HG03432 (cell line): ENCODE data around the gene COL4A5.
A peak's percentile ranks its signal among the peaks of the same experiment; 100 is the strongest.
"Not testable (repeated sequence)": the region's sequence is repeated elsewhere in the genome, so short reads cannot be mapped to it uniquely, and the experiment has no call there.

Experiments used
- ATAC-seq: cut with Tn5 transposase; IDR thresholded peaks from one replicate; pipeline ENCODE4 v1.9.1; 2021; ENCODE audit warnings: mild to moderate bottlenecking, moderate library complexity; ENCODE audit not compliant: unreplicated experiment

COL4A5 gene

DNA sequence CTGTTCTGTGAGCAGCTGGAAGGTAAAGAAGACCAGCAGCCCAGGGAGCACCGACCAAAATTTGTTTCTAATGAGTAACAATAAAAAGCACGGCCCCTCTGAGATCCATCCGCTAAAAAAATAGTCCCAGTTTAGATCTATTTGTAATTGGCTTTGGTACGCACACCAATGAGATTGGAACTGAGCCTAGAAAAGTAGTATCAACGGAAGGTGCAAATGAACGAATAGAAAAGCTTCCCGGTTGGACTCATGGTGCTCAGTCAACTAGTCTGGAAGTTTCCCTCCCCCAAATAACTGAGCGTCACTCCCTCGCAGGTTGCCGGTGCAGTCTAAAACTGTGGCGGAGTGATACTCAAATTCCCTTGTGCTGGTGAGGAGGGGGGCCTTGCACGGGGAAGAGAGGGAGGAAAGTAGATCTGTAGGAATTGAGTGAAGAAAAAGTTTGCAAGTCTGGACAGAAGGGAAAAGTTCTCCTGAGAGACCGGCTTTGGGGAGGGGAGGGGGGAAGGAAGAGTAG, at the start of gene COL4A5:
Gene COL4A5, plus strand, starts transcription at position 413 of the 517 bp plus-strand sequence. CDS start 288 bp downstream, outside the sequence.
- no peak for ATAC-seq

GRCh38 chrX:108390976-108391717, 48.5 kb upstream of the COL4A5 start:
- not testable (repeated sequence) for ATAC-seq

DNA sequence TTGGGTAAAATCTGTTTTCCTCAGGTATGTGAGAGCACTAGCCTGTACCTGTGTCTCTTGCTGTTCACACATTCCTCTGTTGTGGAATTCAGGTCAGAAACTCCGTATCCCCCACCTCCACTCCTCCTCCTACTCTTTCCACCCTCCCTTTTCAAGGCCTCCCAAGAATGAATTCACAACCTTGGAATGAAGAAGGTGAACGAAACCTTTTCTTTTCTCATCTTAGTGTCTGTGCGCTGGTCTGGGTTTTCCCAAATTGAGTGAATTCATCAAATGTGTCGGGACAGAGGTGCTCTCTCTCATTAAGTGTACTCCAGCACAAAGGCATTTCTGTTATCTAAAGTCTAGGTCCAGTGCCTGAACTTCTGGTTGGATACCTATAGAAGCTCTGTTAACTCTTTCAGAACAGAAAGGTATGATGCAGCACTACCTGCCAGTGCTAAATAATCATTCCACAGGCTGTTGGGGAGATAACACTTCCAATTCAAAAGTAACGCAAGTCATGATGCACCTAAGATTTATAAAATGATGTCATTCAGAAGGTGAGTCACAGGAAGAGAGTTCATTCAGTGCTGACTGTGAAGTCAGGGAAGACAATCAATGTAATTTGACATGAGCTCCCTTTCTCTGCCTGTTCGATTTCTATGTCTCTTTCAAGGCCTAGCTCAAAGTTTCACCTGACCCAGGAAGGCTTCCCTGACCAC, 43.3 kb upstream of the COL4A5 start:
- ATAC-seq = no peak

GRCh38 chrX:108396986-108397385, 42.7 kb upstream of the COL4A5 start:
- no peak for ATAC-seq

- peak; percentile 67 for ATAC-seq
Measured at GRCh38 chrX:108397627-108398391, 41.8 kb upstream of the COL4A5 start.

DNA sequence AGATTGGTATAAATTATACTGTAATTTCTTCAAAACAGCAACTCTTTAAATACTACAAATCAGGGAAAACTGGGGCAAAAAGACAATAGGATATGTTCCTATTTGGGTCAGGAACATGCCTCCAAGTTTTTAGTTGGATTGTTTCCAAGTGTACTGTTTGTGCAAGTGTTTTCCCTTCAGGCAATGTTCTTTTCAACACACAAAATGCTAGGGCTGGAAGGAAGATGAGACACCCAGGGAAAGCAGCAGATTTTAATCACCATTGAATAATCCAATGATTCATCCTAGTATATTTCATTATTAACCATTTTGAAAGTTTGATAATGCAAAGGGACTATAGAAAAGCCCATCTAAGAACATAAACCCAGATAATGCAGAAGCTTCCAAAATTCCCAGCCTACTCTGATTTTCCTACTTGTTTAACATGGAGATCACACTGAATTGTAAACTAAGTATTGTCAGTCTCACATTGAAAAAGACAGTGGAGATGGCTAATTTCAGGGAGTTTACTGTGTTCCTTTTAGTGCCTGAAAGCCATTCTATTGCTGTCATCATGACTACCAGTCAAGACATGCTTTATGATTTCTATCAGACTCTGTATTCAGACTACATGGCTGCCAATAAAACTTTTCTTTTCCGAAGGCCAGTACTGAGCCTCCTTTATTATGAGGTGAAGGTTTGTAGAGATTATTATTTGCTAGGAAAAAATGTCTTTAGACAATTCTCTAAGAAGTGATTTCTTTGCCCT, 40.0 kb upstream of the COL4A5 start:
- ATAC-seq = no peak

- ATAC-seq = no peak
Measured at GRCh38 chrX:108412783-108413182, 26.9 kb upstream of the COL4A5 start.

DNA sequence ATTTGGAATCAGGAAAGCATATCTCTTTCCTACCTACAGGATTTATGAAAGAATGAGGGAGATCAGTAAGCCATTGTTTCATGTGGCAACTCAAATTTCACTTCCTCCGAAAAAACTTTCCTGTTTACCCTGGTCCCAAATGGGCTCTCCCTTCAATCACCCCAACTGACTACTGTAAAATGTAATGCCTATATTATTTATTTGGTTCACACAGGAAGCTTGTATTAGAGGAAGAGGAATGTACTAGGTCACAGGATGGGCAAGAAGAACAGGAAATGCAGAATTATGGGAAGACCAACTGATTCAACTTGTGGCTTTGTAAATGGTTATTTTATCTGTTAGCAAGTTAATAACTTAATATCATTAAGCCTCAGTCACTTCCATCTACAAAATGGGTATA, 24.5 kb upstream of the COL4A5 start:
- no peak for ATAC-seq

DNA sequence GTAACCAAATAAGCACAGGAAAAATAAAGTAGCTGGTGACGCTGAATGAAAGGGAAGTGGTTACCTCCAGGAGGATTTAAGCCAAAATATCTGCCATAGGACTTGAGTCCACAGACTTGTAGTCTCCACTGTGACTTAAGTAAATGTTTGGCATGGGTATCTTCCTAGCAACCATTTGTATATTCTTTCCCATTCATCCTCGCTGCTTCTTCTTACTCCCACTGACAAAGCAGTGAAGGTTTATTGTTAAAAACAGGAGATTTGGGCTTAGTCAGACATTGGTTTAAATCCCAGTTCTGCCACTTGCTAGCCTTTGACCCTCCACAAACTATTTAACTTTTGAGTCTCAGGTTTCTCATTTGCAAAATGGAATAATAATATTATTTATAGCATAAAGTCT, 23.7 kb upstream of the COL4A5 start:
- no peak for ATAC-seq

DNA sequence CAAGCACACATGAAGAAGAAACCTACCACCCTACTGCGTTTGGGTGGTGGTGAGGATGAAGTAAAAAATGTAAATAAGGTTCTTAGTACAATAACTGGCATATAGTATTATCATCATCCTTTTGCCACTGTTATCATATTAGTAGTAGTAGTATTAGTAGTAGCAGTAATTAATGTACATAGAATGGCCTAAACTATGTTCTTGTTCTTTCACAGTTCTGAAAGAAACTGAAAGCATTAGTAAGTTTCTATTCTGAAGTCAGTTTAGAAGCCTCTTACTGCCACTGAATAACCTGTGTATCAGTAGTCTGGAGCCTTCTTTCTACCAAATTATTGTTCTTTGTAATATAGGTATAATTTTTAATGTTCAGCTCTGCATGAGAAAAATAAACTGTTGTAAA, 22.4 kb upstream of the COL4A5 start:
- ATAC-seq = no peak

GRCh38 chrX:108419401-108419800, 20.2 kb upstream of the COL4A5 start:
- ATAC-seq = no peak

DNA sequence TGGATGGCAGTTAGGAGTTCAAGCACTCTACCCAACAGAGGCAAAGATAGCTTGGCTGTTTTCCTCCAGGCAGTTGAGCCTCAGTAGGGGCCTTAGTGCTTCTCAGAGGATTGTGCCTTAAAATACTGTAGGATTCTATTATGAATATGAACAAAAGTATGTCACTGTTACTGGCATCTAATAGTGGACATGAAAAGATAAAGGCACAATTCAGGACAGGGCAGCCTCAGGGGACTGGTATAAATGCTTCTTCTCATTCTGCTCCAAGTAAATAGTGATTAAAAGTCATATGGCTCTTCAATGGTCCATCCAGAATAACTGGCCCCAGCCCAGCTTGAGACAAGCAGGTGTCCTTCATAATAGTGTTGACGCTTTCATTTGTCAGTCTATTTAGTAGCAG, 19.2 kb upstream of the COL4A5 start:
- ATAC-seq = no peak

DNA sequence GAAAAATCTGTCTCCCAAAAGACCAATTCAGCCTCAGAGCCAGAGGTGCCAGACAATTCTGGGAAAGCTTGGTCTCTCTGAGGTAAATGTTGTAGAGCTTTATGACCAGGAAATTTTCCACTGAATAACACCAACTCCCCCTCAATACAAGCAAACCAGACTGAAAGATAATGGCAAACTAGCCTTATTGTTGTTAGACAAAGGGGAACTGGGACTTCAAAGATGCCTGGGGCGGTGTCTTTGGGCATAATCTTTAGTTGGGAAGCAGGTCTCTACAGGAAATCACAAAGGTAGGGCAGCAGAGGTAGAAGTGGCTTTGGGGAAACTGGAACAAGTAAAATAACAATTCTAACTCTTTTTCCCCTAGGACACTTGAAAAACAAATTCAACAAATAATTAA, 13.4 kb upstream of the COL4A5 start:
- ATAC-seq = no peak

DNA sequence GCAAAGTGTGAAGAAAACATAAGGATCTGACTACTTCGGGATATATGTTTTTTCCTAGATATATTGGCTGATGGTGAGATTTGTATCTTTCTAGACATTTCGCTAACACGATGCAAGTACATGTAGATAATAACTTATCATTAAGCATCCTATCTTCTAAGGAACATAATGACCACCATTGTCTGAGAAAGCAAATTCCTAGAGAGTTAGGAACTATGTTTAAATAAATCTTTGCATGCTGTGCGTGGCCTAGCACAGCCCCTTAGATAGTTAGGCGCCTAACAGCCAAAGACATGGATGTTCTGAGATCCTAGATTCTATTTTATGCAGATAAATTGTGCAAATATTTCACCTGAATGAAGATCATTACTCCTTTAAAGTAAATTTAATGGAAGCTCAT, 4.4 kb upstream of the COL4A5 start:
- no peak for ATAC-seq

DNA sequence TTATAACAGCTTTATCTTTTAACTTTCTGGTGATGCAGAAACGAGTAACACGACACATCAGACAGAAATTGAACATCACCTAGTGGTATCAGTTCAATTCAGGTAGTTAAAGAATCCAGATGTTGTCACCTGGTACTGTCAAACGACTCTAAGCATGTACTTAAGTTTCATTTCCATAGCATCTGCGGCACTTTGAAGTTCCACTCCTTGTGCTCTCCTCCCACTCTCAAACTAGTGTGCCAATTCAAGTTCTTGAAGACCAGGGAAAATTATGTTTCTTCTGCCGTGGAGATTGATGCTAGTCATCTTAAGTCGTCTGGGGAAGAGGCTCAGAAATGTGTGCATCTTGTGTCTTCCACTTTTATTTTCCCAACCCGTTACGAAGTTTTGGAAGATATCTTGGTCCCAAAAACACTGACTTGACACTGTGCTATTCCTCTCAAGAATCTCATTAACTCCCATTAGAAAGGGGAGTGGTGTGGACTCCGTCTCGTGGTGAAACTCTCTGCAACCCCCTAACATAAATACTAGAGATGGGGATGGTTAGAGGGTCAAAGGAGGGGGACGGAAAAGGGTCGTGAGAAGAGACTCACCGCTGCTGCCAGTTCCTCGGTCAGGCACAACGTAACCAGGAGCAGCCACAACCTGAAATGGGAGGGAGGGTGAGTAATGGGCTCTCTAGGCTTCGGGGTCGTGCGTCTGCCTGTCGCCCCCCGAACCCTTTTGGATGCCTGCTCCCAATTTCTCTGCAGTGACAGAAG, 2.1 kb upstream of the COL4A5 start:
- no peak for ATAC-seq

- no peak for ATAC-seq
Measured at GRCh38 chrX:108438110-108438623, 1.5 kb upstream of the COL4A5 start, which contains the start of gene COL4A6. Gene COL4A6 (minus strand): TSS chrX:108438422. CDS start chrX:108438196, 226 bp downstream.

GRCh38 chrX:108439961-108440696, 491 bp downstream of the COL4A5 start:
- no peak for ATAC-seq

DNA sequence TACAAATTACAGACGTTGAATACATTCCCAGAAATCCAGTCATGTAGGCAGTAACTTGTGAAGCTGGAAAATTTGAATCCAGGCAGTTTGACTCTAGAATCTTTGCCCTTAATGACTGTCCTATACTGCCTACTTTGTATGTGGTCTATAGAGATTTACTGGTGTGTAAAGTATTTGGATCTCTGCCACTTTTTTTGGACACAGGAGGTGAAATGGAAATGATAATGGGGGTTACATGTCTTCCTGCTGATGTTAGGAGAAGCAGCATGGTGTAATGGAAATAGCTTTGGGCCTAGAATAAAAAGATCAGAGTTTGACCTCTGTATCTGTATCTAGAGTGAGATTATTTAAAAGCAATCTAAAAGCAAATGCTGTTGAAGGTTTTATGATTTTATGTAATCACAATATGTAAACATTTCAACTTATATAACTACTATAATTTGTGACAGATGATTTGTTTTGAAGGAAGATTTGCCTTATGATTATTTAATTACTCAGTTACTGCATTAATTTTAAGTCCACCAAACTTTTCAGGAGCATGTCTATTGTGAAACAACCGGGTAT, 3.3 kb downstream of the COL4A5 start:
- ATAC-seq = no peak

DNA sequence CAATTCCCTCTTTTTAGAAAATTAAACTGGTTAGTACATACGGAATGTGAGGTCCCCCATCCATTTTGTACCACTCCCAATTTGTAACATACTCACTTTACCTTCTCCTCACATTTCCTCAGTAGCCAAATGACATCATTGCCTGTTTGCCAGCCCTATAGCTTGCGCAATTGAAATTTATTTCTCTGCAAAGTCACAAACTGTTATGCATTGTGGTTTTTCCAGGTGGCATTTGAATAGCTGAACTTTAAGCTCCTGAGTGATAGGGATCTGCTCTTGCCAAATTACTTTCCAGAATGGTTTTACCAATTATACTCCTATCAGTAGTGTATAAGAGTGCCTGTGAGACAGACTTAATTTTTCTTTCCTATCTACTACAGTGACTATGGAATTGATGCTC, 7.7 kb downstream of the COL4A5 start:
- no peak for ATAC-seq
